C4-2B (cell line): ENCODE measurements around the gene OSBP2.

ENCODE experiments used
- ZFX ChIP-seq: fragments of 450-650 bp; IDR thresholded peaks from 2 replicates; pipeline ENCODE4 v1.6.1; 2017
- TF ChIP-seq, protein P1 (sequence below): fragments of 450-650 bp; conservative IDR thresholded peaks from 2 replicates; pipeline ENCODE4 v1.5.1; 2017; ENCODE audit warnings: mild to moderate bottlenecking

GRCh38 chr22:30865656-30866055 lies 171.0 kb downstream of the OSBP2 start:
- TF ChIP-seq, protein P1, sequence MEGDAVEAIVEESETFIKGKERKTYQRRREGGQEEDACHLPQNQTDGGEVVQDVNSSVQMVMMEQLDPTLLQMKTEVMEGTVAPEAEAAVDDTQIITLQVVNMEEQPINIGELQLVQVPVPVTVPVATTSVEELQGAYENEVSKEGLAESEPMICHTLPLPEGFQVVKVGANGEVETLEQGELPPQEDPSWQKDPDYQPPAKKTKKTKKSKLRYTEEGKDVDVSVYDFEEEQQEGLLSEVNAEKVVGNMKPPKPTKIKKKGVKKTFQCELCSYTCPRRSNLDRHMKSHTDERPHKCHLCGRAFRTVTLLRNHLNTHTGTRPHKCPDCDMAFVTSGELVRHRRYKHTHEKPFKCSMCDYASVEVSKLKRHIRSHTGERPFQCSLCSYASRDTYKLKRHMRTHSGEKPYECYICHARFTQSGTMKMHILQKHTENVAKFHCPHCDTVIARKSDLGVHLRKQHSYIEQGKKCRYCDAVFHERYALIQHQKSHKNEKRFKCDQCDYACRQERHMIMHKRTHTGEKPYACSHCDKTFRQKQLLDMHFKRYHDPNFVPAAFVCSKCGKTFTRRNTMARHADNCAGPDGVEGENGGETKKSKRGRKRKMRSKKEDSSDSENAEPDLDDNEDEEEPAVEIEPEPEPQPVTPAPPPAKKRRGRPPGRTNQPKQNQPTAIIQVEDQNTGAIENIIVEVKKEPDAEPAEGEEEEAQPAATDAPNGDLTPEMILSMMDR, result no peak
- no peak for TF ChIP-seq ZFX
